GM12878 (cell line): ENCODE measurements around the gene CACNG1. TPM values are rescaled to one million over a fixed set of nuclear protein-coding genes. Genes with fewer than 3 reads are reported as not detected.

Experiments used
- ATAC-seq: fragments of 200-7000 bp; cut with Tn5 transposase; 3 replicates; pipeline ENCODE4 v1.9.1; 2020; ENCODE audit warnings: mild to moderate bottlenecking, moderate library complexity
- BruUV-seq: library from RNA; stranded (reverse); fragments of 400-500 nt; replicated peaks from 2 replicates; lab custom pipeline; 2021; lab: Mats Ljungman, UMichigan
- CTCF ChIA-PET: fragments of 300-600 bp; sonication (Branson Sonifier 250); formaldehyde crosslinking; extraction: SDS; loops from one replicate; lab custom pipeline; 2021; ENCODE audit warnings: inconsistent platforms; lab: Yijun Ruan, JAX
- POLR2A ChIA-PET: fragments of 350-600 bp; formaldehyde crosslinking; extraction: SDS; loops from one replicate; lab custom pipeline; 2021; ENCODE audit warnings: inconsistent platforms; lab: Charles Lee
- RAD21 ChIA-PET: fragments of 300-600 bp; sonication (Branson Sonifier 250); formaldehyde crosslinking; loops from one replicate; lab custom pipeline; 2023; ENCODE audit warnings: antibody characterized with exemption; ENCODE audit not compliant: unreplicated experiment; lab: Charles Lee
- SMC1A ChIA-PET: fragments of 300-600 bp; sonication (Branson Sonifier 250); formaldehyde crosslinking; loops from one replicate; lab custom pipeline; 2023; ENCODE audit not compliant: unreplicated experiment, uncharacterized antibody; lab: Charles Lee
- DNase-seq: peaks from one replicate; pipeline ENCODE4 v3.0.0-alpha.2; 2011; ENCODE audit warnings: low read depth, low spot score
- FAIRE-seq: peaks from 3 replicates; lab custom pipeline; 2011; peaks lifted over from hg19 to GRCh38; lab: Jason Lieb, UNC
- H2AFZ ChIP-seq: 2 replicates; pipeline ENCODE4 v1.6.0; 2011; ENCODE audit warnings: low read depth, low read length, control low read depth; ENCODE audit not compliant: control insufficient read depth
- H3K27ac ChIP-seq: 2 replicates; pipeline ENCODE4 v1.5.1; 2011; ENCODE audit warnings: control low read depth; ENCODE audit not compliant: control insufficient read depth, insufficient read depth
- H3K27me3 ChIP-seq, 2 experiments: replicated peaks in 1 of 2; 2 replicates each; pipeline versions ENCODE4 v1.6.0 to v1.6.1; 2011; ENCODE audit warnings: low read length in 1 of 2; ENCODE audit not compliant: control insufficient read depth in 2 of 2, insufficient read depth in 2 of 2
- H3K36me3 ChIP-seq, 2 experiments: 2 replicates each; pipeline ENCODE4 v1.5.1; 2011; ENCODE audit warnings: low read length in 1 of 2; ENCODE audit not compliant: control insufficient read depth in 2 of 2, insufficient read depth in 2 of 2
- H3K4me1 ChIP-seq: 2 replicates; pipeline ENCODE4 v1.6.1; 2011; ENCODE audit warnings: mild to moderate bottlenecking, low read length, moderate library complexity, mixed read lengths; ENCODE audit not compliant: control insufficient read depth, insufficient read depth
- H3K4me2 ChIP-seq: 2 replicates; pipeline ENCODE4 v1.6.0; 2011; ENCODE audit warnings: control low read depth; ENCODE audit not compliant: control insufficient read depth, insufficient read depth
- H3K4me3 ChIP-seq: fragments of 200-600 bp; sonication (generic); 2 replicates; pipeline ENCODE4 v1.5.1; 2016
- H3K79me2 ChIP-seq: 2 replicates; pipeline ENCODE4 v1.6.0; 2011; ENCODE audit warnings: low read length; ENCODE audit not compliant: control insufficient read depth, insufficient read depth
- H3K9ac ChIP-seq: 2 replicates; pipeline ENCODE4 v1.8.0; 2011; ENCODE audit warnings: low read length, control low read depth, mixed read lengths; ENCODE audit not compliant: control insufficient read depth, insufficient read depth
- H3K9me3 ChIP-seq: replicated peaks from 3 replicates; pipeline ENCODE4 v1.5.1; 2011; ENCODE audit warnings: mild to moderate bottlenecking, low read length; ENCODE audit not compliant: control insufficient read depth, insufficient read depth
- H4K20me1 ChIP-seq: 2 replicates; pipeline ENCODE4 v1.6.0; 2011; ENCODE audit not compliant: control insufficient read depth, insufficient read depth
- CBFB ChIP-seq: IDR thresholded peaks from 2 replicates; pipeline ENCODE4 v1.6.1; 2016; ENCODE audit warnings: antibody characterized with exemption, low read depth
- CREB1 ChIP-seq: IDR thresholded peaks from 2 replicates; pipeline ENCODE4 v1.6.1; 2012; ENCODE audit warnings: low read depth, mild to moderate bottlenecking, inconsistent platforms
- E4F1 ChIP-seq: fragments of 450-650 bp; IDR thresholded peaks from 2 replicates; pipeline ENCODE4 v1.6.1; 2018; ENCODE audit warnings: borderline replicate concordance, mild to moderate bottlenecking; ENCODE audit not compliant: partially characterized antibody
- IKZF2 ChIP-seq, 2 experiments: fragments of 450-650 bp; IDR thresholded peaks; 2 replicates each; pipeline ENCODE4 v1.6.1; 2017; ENCODE audit warnings: mild to moderate bottlenecking in 2 of 2, moderate library complexity in 2 of 2
- MYC ChIP-seq: IDR thresholded peaks from 2 replicates; pipeline ENCODE4 v1.6.1; 2011; ENCODE audit warnings: mild to moderate bottlenecking, low read length, moderate library complexity, inconsistent platforms; ENCODE audit not compliant: insufficient read depth, insufficient replicate concordance, insufficient read length, severe bottlenecking
- NFYB ChIP-seq: IDR thresholded peaks from 2 replicates; pipeline ENCODE4 v1.6.1; 2011; ENCODE audit warnings: low read depth, mild to moderate bottlenecking, low read length, improper control_type of control experiment, moderate library complexity; ENCODE audit not compliant: insufficient read depth
- POU2F2 ChIP-seq: IDR thresholded peaks from 3 replicates; pipeline ENCODE4 v1.6.1; 2011; ENCODE audit warnings: low read depth, mild to moderate bottlenecking, low read length, borderline replicate concordance
- PRDM15 ChIP-seq: fragments of 450-650 bp; formaldehyde crosslinking; IDR thresholded peaks from 2 replicates; pipeline ENCODE4 v1.4.0; 2020; ENCODE audit warnings: mild to moderate bottlenecking, moderate library complexity
- SREBF1 ChIP-seq: IDR thresholded peaks from 2 replicates; pipeline ENCODE4 v1.6.1; 2012; ENCODE audit warnings: mild to moderate bottlenecking, low read length
- WGBS: methylation state at CpG from one replicate; pipeline ENCODE4 v1.1.6; 2016; ENCODE audit warnings: low lambda C conversion rate; ENCODE audit not compliant: insufficient replicate concordance, insufficient coverage; ENCODE audit errors: missing lambda C conversion rate; 5-methylcytosine and 5-hydroxymethylcytosine counted together
- in situ Hi-C: fragments of 300-500 bp; cut with MboI; formaldehyde crosslinking; loops from 9 replicates; pipeline ENCODE4 v1.14.3; 2018; ENCODE audit warnings: mixed read lengths
- intact Hi-C: fragments of 100-400 bp; cut with micrococcal nuclease; formaldehyde crosslinking; loops from one replicate; pipeline ENCODE4 v1.14.2; 2022; ENCODE audit not compliant: unreplicated experiment
- polyA plus RNA-seq, 11 experiments: library from polyadenylated mRNA; depleted of rRNA in 4 of 11; unstranded in 6 of 11; stranded (reverse) in 5 of 11; fragments of >200 nt; fragmentation: Nextera tagmentation in 4 of 11; fragmentation: Illumina TruSeq in 1 of 11; extraction: Ambion mirVana in 4 of 11; extraction: Trizol in 1 of 11; gene quantifications; 1 replicate in 1 of 11; 2 replicates in 10 of 11; pipeline versions ENCODE4 v1.2.1 to v1.2.3, GENCODE V29; 2011 to 2016; ENCODE audit warnings: inconsistent platforms in 2 of 11, missing spikeins in 2 of 11, low read depth in 1 of 11
- total RNA-seq, 4 experiments: library from RNA; depleted of rRNA in 3 of 4; stranded (reverse); fragments of >200 nt in 3 of 4; fragmentation: Illumina TruSeq in 1 of 4; extraction: Trizol in 1 of 4; gene quantifications; 2 replicates each; pipeline versions ENCODE4 v1.2.1 to v1.2.3, GENCODE V29; 2013 to 2021

CACNG1 gene
- total and polyA plus RNA-seq, 10 of the 15 experiments (the other 5 are each of a cell fraction or from before 2014, with no cell fraction given), result not detected

GRCh38 chr17:67043283-67043682 lies 1.1 kb upstream of the CACNG1 start:
- TF ChIP-seq IKZF2 (IDR thresholded peaks at IDR 0.05) (no peak), E4F1 (no peak), MYC (no peak), NFYB (no peak), CBFB (no peak), POU2F2 (no peak), CREB1 (no peak), SREBF1 (no peak), PRDM15 (CRISPR knock-in tag) (no peak)
- DNase-seq (no peak), ATAC-seq (no peak), FAIRE-seq (no peak)
- H3K9ac ChIP-seq, result no peak overlapping the region
- H2AFZ ChIP-seq, result no peak overlapping the region
- intact Hi-C loops, result no loop called here
- H3K79me2 ChIP-seq, result no peaks in the 10 kb centered on the region
- ChIA-PET CTCF (interaction anchor here (0.9 to 3.0 kb wide), 2 partner anchors 23 to 38 kb away, joined by 3 to 9 read pairs; no protein-coding TSS in a partner anchor), POLR2A (interaction anchor here (1.1 kb wide), 1 partner anchor 38 kb away, joined by 3 read pairs; no protein-coding TSS in a partner anchor), SMC1A (interaction anchor here (1.3 to 2.7 kb wide), 3 partner anchors 33 to 41 kb away, joined by 5 to 13 read pairs (median 5); no protein-coding TSS in a partner anchor), RAD21 (interaction anchor here (2.1 kb wide), 1 partner anchor 38 kb away, joined by 14 read pairs; no protein-coding TSS in a partner anchor)
- BruUV-seq, result no TSS peak
- H4K20me1 ChIP-seq, result no peaks in the 10 kb centered on the region
- no peak overlapping the region for H3K4me3 ChIP-seq
- no peak overlapping the region for H3K27ac ChIP-seq
- H3K4me1 ChIP-seq, result no peaks in the 10 kb centered on the region
- H3K4me2 ChIP-seq, result no peak overlapping the region
- whole genome bisulfite sequencing, result 51% methylated on average over 10 of the region's 12 CpGs
- in situ Hi-C loops, result no loop called here
- peaks cover 2% of the 10 kb centered on the region; the same call in 1 of the 3 replicates for H3K9me3 ChIP-seq
- no peaks in the 10 kb centered on the region for H3K36me3 ChIP-seq
- no peaks in the 10 kb centered on the region for H3K27me3 ChIP-seq
